ENCODE results near the gene ANKRD34B. TPM values are rescaled to one million over a fixed set of nuclear protein-coding genes. Genes with fewer than 3 reads are reported as not detected.

ANKRD34B gene
- total and polyA plus RNA-seq, 10 of the 15 experiments (the other 5 are each of a cell fraction or from before 2014, with no cell fraction given): under 0.01 TPM; not detected in 9

GRCh38 chr5:80573062-80573461 lies 3.0 kb upstream of the ANKRD34B start:
- TF ChIP-seq RELA (IDR thresholded peaks at IDR 0.05; ENCODE audit: borderline replicate concordance, partially characterized antibody) (no peak), YBX1 (IDR thresholded peaks at IDR 0.05) (no peak), ZNF384 (IDR thresholded peaks at IDR 0.05; ENCODE audit: borderline replicate concordance, low read depth, low read length) (no peak), ZBTB33 (IDR thresholded peaks at IDR 0.05) (no peak), STAT1 (conservative IDR thresholded peaks at IDR 0.05) (no peak), IKZF1 (conservative IDR thresholded peaks at IDR 0.05) (no peak), BCLAF1 (IDR thresholded peaks at IDR 0.05) (no peak)
- 24% methylated on average over 3 of the region's 3 CpGs for WGBS (ENCODE audit: insufficient coverage, insufficient replicate concordance, low lambda C conversion rate, missing lambda C conversion rate)
- SMC1A ChIA-PET (ENCODE audit: uncharacterized antibody, unreplicated experiment): no interaction called here
- Histone ChIP-seq H3K4me1 (ENCODE audit: control insufficient read depth, insufficient read depth, low read length) (no peaks in the 10 kb centered on the region; the same call in 1 of the 2 replicates), H3K36me3 (ENCODE audit: control insufficient read depth in 2 of 2, insufficient read depth in 2 of 2, low read length in 1 of 2) (no peaks in the 10 kb centered on the region), H3K9ac (ENCODE audit: control insufficient read depth, insufficient read depth, low read length) (no peak overlapping the region), H3K4me2 (ENCODE audit: control insufficient read depth, insufficient read depth) (no peak overlapping the region), H3K27me3 (replicated peaks in 1 of 2; ENCODE audit: control insufficient read depth in 2 of 2, insufficient read depth in 2 of 2, low read length in 1 of 2) (peaks cover 6 to 12% of the 10 kb centered on the region in 2 experiments), H3K27ac (ENCODE audit: control insufficient read depth, insufficient read depth) (no peak overlapping the region), H3K4me3 (no peak overlapping the region), H4K20me1 (ENCODE audit: control insufficient read depth, insufficient read depth) (no peaks in the 10 kb centered on the region), H2AFZ (ENCODE audit: control insufficient read depth, low read depth, low read length) (no peak overlapping the region), H3K79me2 (ENCODE audit: control insufficient read depth, insufficient read depth, low read length) (no peaks in the 10 kb centered on the region), H3K9me3 (replicated peaks; ENCODE audit: control insufficient read depth, insufficient read depth, low read length) (no peaks in the 10 kb centered on the region)
- FAIRE-seq: no peak
- POLR2A ChIA-PET: no interaction called here
- intact Hi-C loops (cut with micrococcal nuclease; ENCODE audit: unreplicated experiment) (no loop called here), in situ Hi-C loops (cut with MboI) (no loop called here)
- RAD21 ChIA-PET (ENCODE audit: unreplicated experiment): no interaction called here
- CTCF ChIA-PET: no interaction called here
- no peak for DNase-seq (ENCODE audit: low read depth, low spot score)
- no peak for ATAC-seq
- no TSS peak for BruUV-seq (replicated peaks)

Data from GM12878 (cell line).